Fibroblast of skin of abdomen (primary cell): ENCODE measurements around the gene NIT2. TPM values are rescaled to one million over a fixed set of nuclear protein-coding genes. Genes with fewer than 3 reads are reported as not detected.
"Not testable (repeated sequence)": the region's sequence is repeated elsewhere in the genome, so short reads cannot be mapped to it uniquely, and the experiment has no call there.

ENCODE experiments used
- DNase-seq: peaks from one replicate; pipeline ENCODE4 v3.0.0-alpha.2; 2013
- polyA plus RNA-seq, 2 experiments: library from polyadenylated mRNA; unstranded; fragments of 120-200 nt; gene quantifications; one replicate each; pipeline ENCODE4 v1.2.1, GENCODE V29; 2013; ENCODE audit not compliant: insufficient read length in 2 of 2

Gene NIT2
- polyA plus RNA-seq (2013, experiment 1 of 2; ENCODE audit: insufficient read length), result 40.8 TPM
- 38.9 TPM for polyA plus RNA-seq (2013, experiment 2 of 2; ENCODE audit: insufficient read length)

GRCh38 chr3:100334488-100335351, at the start of gene NIT2:
NIT2 (plus strand) TSS chr3:100334757; CDS start chr3:100334792, 35 bp downstream.
- DNase-seq, result peak; percentile 73

- DNase-seq, result no peak
These were observed 46.2 kb upstream of the NIT2 start for GRCh38 chr3:100288288-100288894.

DNA sequence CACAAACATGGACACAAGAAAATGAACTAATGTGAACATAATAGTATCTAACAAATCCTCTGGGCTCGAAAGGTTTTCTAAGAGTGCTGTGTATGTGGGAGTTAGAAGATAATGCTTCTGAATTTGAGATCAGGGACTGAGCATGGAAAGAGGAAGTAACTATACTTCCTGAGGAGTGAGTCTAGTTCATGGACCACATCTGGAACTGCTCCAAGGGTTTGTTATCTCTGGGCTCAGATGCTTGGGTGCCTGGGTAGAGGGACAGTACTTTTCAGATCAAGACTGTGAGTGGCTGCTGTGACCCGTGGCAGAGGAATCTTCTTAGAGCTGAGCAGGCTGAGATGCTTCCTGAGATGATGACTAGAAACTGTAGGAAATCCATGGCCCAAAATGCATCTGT, 45.2 kb upstream of the NIT2 start:
- DNase-seq, result no peak

DNA sequence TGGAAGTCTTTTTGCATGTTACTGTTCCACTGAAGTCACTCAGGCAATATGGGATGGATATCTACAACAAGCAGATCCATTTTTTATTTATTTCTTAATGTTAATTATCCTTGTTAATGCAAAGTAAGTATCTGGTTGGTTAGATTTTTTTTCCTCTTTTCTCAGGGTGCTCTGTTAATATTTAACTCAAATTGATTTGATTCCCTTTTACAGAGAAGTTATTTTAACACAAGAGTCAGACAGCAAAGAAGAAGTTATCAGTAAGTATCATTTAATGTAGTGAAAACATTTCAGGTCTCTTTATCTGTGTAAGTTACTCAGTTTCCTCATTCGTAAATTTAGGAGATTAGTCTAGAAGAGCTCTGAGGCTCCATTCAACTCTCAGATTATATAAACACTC, 39.5 kb upstream of the NIT2 start:
- DNase-seq, result no peak

DNA sequence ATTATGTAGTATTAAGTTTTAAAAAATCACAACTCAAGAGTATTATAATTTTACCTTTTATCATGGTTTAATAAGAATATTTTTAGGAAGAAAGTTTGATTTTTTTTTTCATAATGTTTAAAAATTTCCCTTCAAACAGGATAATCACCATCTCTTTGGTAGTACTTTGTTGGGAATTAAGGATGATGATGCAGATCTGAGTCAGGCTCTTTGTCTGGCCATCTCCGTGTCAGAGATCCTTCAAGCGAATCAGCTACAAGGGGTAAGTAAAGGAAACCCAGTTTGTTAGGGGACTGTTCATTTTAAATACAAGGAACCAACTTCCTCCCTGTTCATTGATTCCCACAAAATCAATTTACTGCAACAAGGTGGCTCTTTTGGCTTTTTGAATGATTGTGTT, 36.8 kb upstream of the NIT2 start:
- DNase-seq, result peak; percentile 43

DNA sequence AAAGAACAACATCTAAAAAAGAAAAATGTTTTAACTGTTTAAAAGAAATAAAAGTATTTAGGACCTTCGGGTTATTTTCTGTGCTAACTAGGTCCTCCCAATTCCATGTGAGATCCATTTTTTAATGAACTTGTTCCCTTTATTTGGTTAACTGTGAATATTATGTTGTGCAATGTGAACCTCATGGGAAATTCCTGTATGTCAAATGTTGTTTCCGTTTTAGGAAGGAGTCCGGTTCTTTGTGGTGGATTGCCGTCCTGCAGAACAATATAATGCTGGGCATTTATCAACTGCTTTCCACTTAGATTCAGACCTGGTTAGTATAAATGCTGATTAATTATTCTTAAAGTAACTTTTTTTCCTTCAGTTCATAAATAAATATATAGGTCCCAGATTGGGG, 35.5 kb upstream of the NIT2 start:
- no peak for DNase-seq

- no peak for DNase-seq
These were observed 27.9 kb upstream of the NIT2 start for GRCh38 chr3:100306695-100307094.

DNA sequence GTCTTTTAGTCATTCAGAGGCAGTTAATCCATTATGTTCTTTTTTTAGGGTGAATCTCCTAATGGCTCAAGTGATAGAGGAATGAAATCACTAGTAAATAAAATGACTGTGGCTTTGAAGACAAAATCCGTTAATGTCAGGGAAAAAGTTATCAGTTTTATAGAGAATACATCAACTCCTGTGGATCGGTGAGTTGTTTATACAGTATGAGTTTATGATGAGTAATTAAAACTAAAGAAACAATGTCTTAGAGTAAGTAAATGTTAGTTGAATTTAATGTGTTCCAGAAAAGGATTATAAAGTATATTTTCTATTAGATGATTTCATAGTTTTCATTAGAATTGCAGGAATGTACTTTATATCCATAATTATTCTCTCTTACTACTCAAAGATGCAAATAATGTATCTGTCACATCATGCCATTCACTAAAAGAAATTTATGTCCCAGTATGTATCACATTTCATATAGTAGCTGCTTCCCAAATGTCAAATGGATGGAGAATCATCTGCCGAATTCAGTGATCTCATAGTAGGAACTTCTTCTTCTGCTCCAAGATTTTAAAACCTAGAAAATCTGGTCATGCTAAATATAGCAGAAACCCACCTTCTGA, 24.1 kb upstream of the NIT2 start:
- DNase-seq, result no peak

DNA sequence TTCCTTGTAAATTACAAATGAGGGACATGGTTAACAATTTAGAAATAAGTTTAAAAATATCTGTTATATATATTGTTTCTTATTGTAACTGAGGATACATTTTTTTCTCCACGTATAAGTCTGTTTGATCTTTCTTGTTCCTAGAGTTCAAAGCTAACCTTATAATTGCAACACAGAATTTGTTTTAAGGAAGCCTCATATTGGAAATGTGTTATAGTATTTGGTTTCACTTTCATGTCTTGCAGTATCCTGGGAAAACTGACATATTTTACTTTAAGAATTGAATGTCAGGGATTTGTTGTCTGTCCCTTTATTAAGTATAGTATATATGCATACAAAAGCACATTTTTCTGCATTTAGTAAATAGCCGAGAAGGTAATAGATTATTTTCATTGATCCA, 23.5 kb upstream of the NIT2 start:
- no peak for DNase-seq

- peak; percentile 58 for DNase-seq
These were observed 17.9 kb upstream of the NIT2 start for GRCh38 chr3:100316641-100317069.

DNA sequence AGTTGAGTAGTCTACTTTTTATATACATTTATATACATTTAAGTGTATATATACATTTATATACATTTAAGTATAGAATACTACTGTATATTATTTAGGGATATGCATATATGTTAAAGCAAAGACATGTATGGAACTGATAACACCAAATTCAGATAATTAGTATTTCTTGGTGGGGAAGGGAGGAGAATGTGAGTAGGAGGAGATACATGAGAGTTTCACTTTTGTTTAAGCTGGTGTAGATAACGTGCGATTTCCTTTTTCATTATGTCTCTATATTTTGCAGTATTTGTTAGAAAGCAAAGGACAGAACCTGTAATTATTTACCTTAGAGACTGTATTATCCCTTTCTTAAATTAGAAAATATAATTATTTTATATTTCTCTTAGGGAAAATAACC, 16.6 kb upstream of the NIT2 start:
- DNase-seq, result no peak

- no peak for DNase-seq
These were observed 14.6 kb upstream of the NIT2 start for GRCh38 chr3:100319951-100320350.

- DNase-seq, result no peak
These were observed 10.5 kb upstream of the NIT2 start for GRCh38 chr3:100324044-100324443.

GRCh38 chr3:100325827-100326226, 8.7 kb upstream of the NIT2 start:
- DNase-seq, result no peak

DNA sequence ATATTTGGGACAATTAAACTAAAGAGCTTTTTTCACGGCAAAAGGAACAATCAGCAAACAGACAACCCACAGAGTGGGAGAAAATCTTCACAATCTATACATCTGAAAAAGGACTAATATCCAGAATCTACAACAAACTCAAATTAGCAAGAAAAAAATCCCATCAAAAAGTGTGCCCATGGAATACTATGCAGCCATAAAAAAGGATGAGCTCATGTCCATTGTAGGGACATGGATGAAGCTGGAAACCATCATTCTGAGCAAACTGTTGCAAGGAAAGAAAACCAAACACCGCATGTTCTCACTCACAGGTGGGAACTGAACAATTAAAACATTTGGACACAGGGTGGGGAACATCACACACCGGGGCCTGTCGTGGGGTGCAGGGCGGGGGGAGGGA, 7.2 kb upstream of the NIT2 start:
- DNase-seq, result not testable (repeated sequence)

DNA sequence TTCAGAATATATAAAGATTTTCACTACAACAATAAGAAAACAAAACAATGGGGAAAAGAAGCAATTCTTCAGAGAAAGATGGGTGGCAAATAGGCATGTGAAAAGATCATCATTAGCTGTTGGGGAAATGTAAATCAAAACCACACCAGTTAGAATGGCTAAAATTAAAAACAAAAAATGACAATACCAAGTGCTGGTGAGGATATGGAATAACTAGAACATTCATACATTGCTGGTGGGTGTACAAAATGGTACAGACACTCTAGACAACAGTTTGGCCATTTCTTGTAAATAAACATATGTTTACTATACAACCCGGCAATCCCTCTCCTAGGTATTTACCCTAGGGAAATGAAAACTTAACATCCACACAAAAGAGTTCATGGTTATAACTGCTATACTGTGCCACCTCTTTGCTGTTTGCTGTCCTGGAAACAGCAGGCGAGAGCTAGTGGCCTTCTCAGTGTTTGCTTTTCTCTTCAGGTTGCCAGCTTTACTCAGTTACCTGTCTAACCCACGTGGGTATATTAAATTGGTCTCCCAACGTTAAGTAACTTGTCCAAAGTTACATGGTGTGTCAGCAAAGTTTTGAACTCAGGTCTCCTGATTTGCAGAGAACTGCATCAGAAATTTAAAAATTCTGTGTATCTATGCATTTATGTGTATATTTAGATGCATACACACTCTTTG, 4.6 kb upstream of the NIT2 start:
- no peak for DNase-seq

GRCh38 chr3:100330651-100331050, 3.9 kb upstream of the NIT2 start:
- DNase-seq, result no peak

- DNase-seq, result no peak
These were observed 2.9 kb upstream of the NIT2 start for GRCh38 chr3:100331660-100332059.

DNA sequence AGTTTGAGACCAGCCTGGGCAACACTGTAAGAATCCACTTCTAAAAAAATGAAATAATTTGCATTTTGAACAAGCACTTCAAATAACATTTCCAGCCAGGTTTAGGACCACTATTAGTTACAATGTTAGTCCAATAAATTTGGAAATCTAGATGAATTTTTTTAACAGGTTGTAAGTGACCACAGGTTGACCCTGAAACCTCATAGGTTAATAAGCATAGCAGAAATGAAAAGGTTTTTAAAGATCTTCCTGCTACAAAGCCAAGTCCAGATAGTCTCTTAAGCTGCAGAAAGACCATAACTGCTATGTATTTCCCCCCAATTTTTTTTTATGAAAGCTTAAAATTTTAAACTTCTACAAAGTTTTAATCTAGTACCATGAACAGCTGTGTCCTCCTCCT, 1.5 kb upstream of the NIT2 start:
- DNase-seq, result no peak

DNA sequence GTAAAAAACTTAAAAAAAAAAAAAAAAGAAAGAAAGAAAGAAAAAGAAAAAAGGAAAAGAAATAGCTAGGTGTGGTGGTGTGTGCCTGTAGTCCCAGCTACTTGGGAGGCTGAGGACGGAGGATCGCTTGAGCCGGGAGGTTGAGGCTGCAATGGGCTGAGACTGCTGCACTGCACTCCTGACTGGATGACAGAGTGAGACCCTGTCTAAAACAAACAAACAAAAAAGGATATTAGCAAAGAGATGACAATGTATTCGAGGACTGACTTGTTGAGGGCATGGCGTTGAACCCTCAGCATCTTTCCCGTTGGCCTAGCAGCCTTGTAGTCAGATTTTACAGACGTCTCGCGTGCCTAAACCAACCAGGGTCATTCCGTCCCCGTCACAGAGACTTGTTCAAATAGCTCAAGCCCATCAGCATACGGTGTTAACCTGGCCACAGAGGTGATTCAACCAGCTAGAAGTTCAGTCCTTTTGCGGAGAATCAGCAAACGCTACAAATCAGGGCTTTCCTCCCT, 528 bp upstream of the NIT2 start:
- no peak for DNase-seq

DNA sequence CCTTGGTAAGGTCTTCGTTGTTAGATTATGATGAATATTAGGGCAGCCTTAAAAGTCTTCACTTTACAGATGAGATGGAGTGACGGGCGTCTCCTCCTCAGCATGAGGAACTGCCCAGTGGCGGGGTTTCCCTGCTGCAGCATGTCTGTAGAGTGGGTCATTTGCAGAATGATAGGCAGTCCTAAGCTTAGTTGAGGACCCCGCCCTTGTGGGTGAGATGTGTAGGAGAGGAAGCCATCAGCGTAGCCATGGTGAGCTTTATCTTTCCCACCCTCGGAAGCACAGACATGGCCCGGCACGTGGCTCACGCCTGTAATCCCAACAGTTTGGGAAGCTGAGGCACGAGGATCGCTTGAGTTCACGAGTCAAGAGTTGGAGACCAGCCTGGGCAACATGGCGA, 877 bp downstream of the NIT2 start:
- no peak for DNase-seq

DNA sequence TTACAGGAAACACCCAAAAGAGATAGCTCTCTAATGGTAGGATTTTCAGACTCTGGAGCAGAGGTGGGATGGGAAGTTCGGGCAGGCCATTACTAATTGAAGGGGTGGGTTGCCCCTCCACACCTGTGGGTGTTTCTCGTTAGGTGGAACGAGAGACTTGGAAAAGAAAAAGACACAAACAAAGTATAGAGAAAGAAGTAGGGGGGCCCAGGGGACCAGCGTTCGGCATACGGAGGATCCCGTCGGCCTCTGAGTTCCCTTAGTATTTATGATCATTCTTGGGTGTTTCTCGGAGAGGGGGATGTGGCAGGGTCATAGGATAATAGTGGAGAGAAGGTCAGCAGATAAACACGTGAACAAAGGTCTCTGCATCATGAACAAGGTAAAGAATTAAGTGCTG, 1.7 kb downstream of the NIT2 start:
- not testable (repeated sequence) for DNase-seq

DNA sequence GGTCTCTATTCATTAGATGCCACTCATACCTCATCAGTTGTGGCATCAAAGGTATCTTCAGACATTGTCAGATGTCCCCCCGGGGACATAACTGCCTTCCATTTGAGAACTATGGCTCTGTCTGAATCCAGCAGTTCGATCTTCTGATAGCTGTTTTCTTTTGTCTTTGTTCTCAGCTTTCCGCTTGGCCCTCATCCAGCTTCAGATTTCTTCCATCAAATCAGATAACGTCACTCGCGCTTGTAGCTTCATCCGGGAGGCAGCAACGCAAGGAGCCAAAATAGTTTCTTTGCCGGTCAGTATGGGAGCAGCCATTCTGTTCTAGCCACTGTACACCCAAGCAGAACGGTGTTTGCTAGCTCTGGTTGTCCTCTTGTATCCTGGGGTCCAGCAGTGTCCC, 4.4 kb downstream of the NIT2 start:
- DNase-seq, result no peak
